ENCODE data around the gene KSR1.
"Not testable (repeated sequence)": the region's sequence is repeated elsewhere in the genome, so short reads cannot be mapped to it uniquely, and the experiment has no call there.

The KSR1 gene

DNA sequence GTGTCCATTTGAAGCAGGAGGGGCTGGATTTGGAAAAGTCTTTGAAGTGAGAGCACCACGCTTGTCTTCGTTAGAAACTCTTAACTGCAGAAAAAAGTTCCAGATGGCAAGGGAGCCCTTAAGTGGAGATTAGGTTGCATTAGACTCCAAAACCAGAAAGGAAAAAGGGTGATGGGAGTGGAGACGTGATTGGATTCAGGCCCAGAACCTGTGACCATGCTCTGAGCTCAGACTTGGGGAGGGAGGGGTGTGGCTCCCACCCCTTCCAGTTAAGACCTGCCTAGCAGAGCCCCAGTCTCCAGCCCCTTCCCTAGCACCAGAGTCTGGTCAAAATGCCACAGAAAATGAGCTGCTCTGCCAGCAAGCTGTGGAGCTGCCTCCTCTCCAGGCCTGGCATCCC, 168.3 kb downstream of the KSR1 start:
- Histone ChIP-seq H2BK15ac (replicated peaks; ENCODE audit: low read depth) (no peak overlapping the region), H3K79me1 (ENCODE audit: low read length) (no peaks in the 10 kb centered on the region), H2BK5ac (ENCODE audit: low read length) (no peak overlapping the region), H3K79me2 (ENCODE audit: control insufficient read depth, insufficient read depth, low read length) (no peaks in the 10 kb centered on the region), H4K8ac (ENCODE audit: low read depth, low read length) (no peak overlapping the region), H2BK120ac (ENCODE audit: low read depth, low read length) (no peak overlapping the region), H3K36me3 (ENCODE audit: control insufficient read depth, insufficient read depth, low read length) (peaks cover 7% of the 10 kb centered on the region), H3K18ac (ENCODE audit: low read length) (no peak overlapping the region), H3K9ac (ENCODE audit: low read length) (no peak overlapping the region), H4K5ac (ENCODE audit: low read length) (no peak overlapping the region), H3K4me3 (ENCODE audit: low read length) (no peak overlapping the region), H2AK5ac (ENCODE audit: low read length) (no peak overlapping the region), H3K4me1 (ENCODE audit: control insufficient read depth, low read depth, low read length) (no peaks in the 10 kb centered on the region), H3K27ac (ENCODE audit: low read depth, low read length) (no peak overlapping the region), H3K4me2 (ENCODE audit: low read length) (no peak overlapping the region), H3K23ac (ENCODE audit: low read length) (no peak overlapping the region), H3K56ac (ENCODE audit: low read length) (no peak overlapping the region), H3K27me3 (ENCODE audit: insufficient read depth, low read length, poor library complexity) (no peaks in the 10 kb centered on the region), H3K4ac (ENCODE audit: low read depth, low read length) (no peak overlapping the region)
- WGBS (ENCODE audit: extremely low coverage, insufficient coverage, low lambda C conversion rate): no CpG with 5 or more reads among the region's 3 CpGs
- DNase-seq: no peak

DNA sequence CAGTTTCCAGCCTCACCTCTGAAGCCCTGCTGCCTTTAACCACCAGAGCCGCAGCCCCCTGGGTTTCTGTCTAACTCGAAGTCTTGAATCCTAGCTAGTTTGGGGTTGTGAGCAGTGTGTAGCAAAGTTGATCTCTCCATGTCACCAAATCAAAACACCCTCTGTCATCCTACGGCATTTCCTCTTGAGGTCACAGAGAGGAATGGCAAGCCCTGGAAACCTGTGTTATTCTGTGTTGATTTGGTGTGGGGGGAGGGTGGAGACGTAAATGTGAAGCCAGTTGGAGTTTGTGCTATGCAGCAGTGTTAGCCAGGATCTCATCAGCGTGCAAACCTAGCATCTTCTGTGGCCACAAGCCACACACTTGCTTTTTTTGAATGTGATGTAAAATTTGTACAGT, 169.6 kb downstream of the KSR1 start:
- no peak overlapping the region for H4K8ac ChIP-seq (ENCODE audit: low read depth, low read length)

DNA sequence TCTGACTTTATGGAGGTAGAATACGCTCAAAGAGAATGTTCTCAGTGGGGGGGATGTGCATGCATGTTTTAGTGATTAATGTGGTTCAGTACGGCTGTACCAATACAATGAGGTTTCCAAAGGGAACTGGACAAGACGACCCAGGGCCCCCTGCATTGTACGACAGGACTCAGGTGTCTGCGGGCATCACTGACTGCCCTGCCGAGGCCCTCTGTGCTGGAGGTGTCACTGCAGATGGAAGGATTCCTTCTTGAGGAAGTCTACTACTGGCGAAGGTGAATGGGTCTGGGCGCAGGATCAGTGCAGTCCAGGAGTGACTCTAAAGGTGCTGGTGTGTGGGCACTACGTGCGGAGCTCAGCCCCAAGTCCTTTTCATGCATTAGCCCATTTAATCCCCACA, 171.3 kb downstream of the KSR1 start:
- WGBS (ENCODE audit: extremely low coverage, insufficient coverage, low lambda C conversion rate): no CpG with 5 or more reads among the region's 10 CpGs
- H4K5ac ChIP-seq (ENCODE audit: low read length): no peak overlapping the region

More for the DNA sequence above, 169.6 kb downstream of the KSR1 start:
- WGBS (ENCODE audit: extremely low coverage, insufficient coverage, low lambda C conversion rate): no CpG with 5 or more reads among the region's 5 CpGs
- no peak overlapping the region for H2BK120ac ChIP-seq (ENCODE audit: low read depth, low read length)
- H3K79me1 ChIP-seq (ENCODE audit: low read length): no peaks in the 10 kb centered on the region
- H3K4me1 ChIP-seq (ENCODE audit: control insufficient read depth, low read depth, low read length): no peaks in the 10 kb centered on the region
- H3K9ac ChIP-seq (ENCODE audit: low read length): no peak overlapping the region
- peaks cover 6% of the 10 kb centered on the region for H3K36me3 ChIP-seq (ENCODE audit: control insufficient read depth, insufficient read depth, low read length)
- no peak overlapping the region for H2BK15ac ChIP-seq (replicated peaks; ENCODE audit: low read depth)
- H3K4ac ChIP-seq (ENCODE audit: low read depth, low read length): no peak overlapping the region
- H2BK5ac ChIP-seq (ENCODE audit: low read length): no peak overlapping the region
- no peak overlapping the region for H3K56ac ChIP-seq (ENCODE audit: low read length)
- H3K27me3 ChIP-seq (ENCODE audit: insufficient read depth, low read length, poor library complexity): no peaks in the 10 kb centered on the region
- no peak overlapping the region for H3K27ac ChIP-seq (ENCODE audit: low read depth, low read length)
- DNase-seq: no peak
- no peak overlapping the region for H2AK5ac ChIP-seq (ENCODE audit: low read length)
- no peak overlapping the region for H3K4me2 ChIP-seq (ENCODE audit: low read length)
- no peak overlapping the region for H3K4me3 ChIP-seq (ENCODE audit: low read length)
- no peaks in the 10 kb centered on the region for H3K79me2 ChIP-seq (ENCODE audit: control insufficient read depth, insufficient read depth, low read length)
- no peak overlapping the region for H4K5ac ChIP-seq (ENCODE audit: low read length)
- H3K23ac ChIP-seq (ENCODE audit: low read length): no peak overlapping the region
- H3K18ac ChIP-seq (ENCODE audit: low read length): no peak overlapping the region

GRCh38 chr17:27628376-27628775, 172.1 kb downstream of the KSR1 start:
- H2BK15ac ChIP-seq (replicated peaks; ENCODE audit: low read depth): no peak overlapping the region
- no peak for DNase-seq
- no peak overlapping the region for H3K27ac ChIP-seq (ENCODE audit: low read depth, low read length)
- no peak overlapping the region for H3K4ac ChIP-seq (ENCODE audit: low read depth, low read length)
- no CpG with 5 or more reads among the region's 5 CpGs for WGBS (ENCODE audit: extremely low coverage, insufficient coverage, low lambda C conversion rate)
- no peak overlapping the region for H4K5ac ChIP-seq (ENCODE audit: low read length)
- no peaks in the 10 kb centered on the region for H3K27me3 ChIP-seq (ENCODE audit: insufficient read depth, low read length, poor library complexity)
- H2AK5ac ChIP-seq (ENCODE audit: low read length): no peak overlapping the region
- no peak overlapping the region for H2BK120ac ChIP-seq (ENCODE audit: low read depth, low read length)
- no peak overlapping the region for H3K23ac ChIP-seq (ENCODE audit: low read length)
- no peak overlapping the region for H2BK5ac ChIP-seq (ENCODE audit: low read length)
- H3K4me1 ChIP-seq (ENCODE audit: control insufficient read depth, low read depth, low read length): no peaks in the 10 kb centered on the region
- H3K56ac ChIP-seq (ENCODE audit: low read length): no peak overlapping the region
- H4K8ac ChIP-seq (ENCODE audit: low read depth, low read length): no peak overlapping the region
- H3K79me2 ChIP-seq (ENCODE audit: control insufficient read depth, insufficient read depth, low read length): no peaks in the 10 kb centered on the region
- H3K79me1 ChIP-seq (ENCODE audit: low read length): no peaks in the 10 kb centered on the region
- no peak overlapping the region for H3K4me2 ChIP-seq (ENCODE audit: low read length)
- peaks cover 6% of the 10 kb centered on the region for H3K36me3 ChIP-seq (ENCODE audit: control insufficient read depth, insufficient read depth, low read length)
- no peak overlapping the region for H3K18ac ChIP-seq (ENCODE audit: low read length)
- H3K4me3 ChIP-seq (ENCODE audit: low read length): no peak overlapping the region
- H3K9ac ChIP-seq (ENCODE audit: low read length): no peak overlapping the region

More for the DNA sequence above, 171.3 kb downstream of the KSR1 start:
- Histone ChIP-seq H3K18ac (ENCODE audit: low read length) (no peak overlapping the region), H2BK5ac (ENCODE audit: low read length) (no peak overlapping the region), H3K36me3 (ENCODE audit: control insufficient read depth, insufficient read depth, low read length) (peaks cover 6% of the 10 kb centered on the region), H3K27me3 (ENCODE audit: insufficient read depth, low read length, poor library complexity) (no peaks in the 10 kb centered on the region), H3K79me1 (ENCODE audit: low read length) (no peaks in the 10 kb centered on the region), H3K4me1 (ENCODE audit: control insufficient read depth, low read depth, low read length) (no peaks in the 10 kb centered on the region), H2AK5ac (ENCODE audit: low read length) (no peak overlapping the region), H3K4ac (ENCODE audit: low read depth, low read length) (no peak overlapping the region), H3K4me2 (ENCODE audit: low read length) (no peak overlapping the region), H2BK15ac (replicated peaks; ENCODE audit: low read depth) (no peak overlapping the region), H3K9ac (ENCODE audit: low read length) (no peak overlapping the region), H2BK120ac (ENCODE audit: low read depth, low read length) (no peak overlapping the region), H3K4me3 (ENCODE audit: low read length) (no peak overlapping the region), H4K8ac (ENCODE audit: low read depth, low read length) (no peak overlapping the region), H3K23ac (ENCODE audit: low read length) (no peak overlapping the region), H3K79me2 (ENCODE audit: control insufficient read depth, insufficient read depth, low read length) (no peaks in the 10 kb centered on the region), H3K27ac (ENCODE audit: low read depth, low read length) (no peak overlapping the region), H3K56ac (ENCODE audit: low read length) (no peak overlapping the region)
- no peak for DNase-seq

- H3K23ac ChIP-seq (ENCODE audit: low read length); H4K5ac ChIP-seq (ENCODE audit: low read length); H3K4ac ChIP-seq (ENCODE audit: low read depth, low read length); H2BK5ac ChIP-seq (ENCODE audit: low read length); H3K4me1 ChIP-seq (ENCODE audit: control insufficient read depth, low read depth, low read length); H3K9ac ChIP-seq (ENCODE audit: low read length); H3K36me3 ChIP-seq (ENCODE audit: control insufficient read depth, insufficient read depth, low read length); H3K27ac ChIP-seq (ENCODE audit: low read depth, low read length); H3K56ac ChIP-seq (ENCODE audit: low read length); H4K8ac ChIP-seq (ENCODE audit: low read depth, low read length); H3K4me3 ChIP-seq (ENCODE audit: low read length); H3K79me2 ChIP-seq (ENCODE audit: control insufficient read depth, insufficient read depth, low read length); H2BK120ac ChIP-seq (ENCODE audit: low read depth, low read length); DNase-seq; H2BK15ac ChIP-seq (replicated peaks; ENCODE audit: low read depth); H2AK5ac ChIP-seq (ENCODE audit: low read length); H3K27me3 ChIP-seq (ENCODE audit: insufficient read depth, low read length, poor library complexity); H3K4me2 ChIP-seq (ENCODE audit: low read length); H3K79me1 ChIP-seq (ENCODE audit: low read length); H3K18ac ChIP-seq (ENCODE audit: low read length): not testable (repeated sequence)
- no CpG with 5 or more reads among the region's 3 CpGs for WGBS (ENCODE audit: extremely low coverage, insufficient coverage, low lambda C conversion rate)
Measured at GRCh38 chr17:27629260-27629659, 173.0 kb downstream of the KSR1 start.

DNA sequence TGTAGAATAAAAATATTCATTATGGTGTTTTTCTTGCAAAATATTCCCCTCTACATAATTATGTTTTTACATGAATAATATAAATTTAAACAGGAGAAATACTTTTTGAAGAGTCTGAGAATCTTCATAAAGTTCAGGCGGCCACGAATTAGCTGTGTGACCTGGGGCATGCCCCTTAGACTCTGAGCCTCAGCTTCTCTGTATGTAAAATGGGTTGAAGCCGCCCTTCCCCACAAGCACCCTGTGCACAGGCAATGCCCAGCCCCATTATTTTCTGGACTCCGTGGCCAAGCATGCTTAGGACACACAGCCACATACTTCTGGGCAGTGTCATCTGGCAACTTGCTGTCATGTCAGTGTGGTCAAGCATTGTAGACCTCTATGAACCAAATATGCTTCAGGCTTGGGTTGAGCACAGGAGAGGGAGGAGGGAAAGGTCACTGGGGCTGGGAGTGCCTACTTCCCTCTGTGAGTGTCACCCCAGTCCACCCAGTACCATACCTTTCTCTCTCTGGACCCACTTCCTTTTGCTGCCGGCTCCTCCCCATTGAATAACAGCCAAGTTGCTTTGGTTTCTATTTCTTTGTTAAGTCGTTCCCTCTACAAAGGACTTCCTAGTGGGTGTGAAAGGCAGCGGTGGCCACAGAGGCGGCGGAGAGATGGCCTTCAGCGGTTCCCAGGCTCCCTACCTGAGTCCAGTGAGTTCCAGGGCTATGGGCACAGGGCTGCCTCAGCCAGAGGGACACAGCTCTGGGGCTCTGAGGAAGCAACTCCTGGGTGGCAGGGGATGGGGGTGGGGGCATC, 174.6 kb downstream of the KSR1 start, which contains the start of gene LGALS9:
TSS of gene LGALS9 (plus strand) at position 582 of the 804 bp plus-strand sequence. CDS start at position 660, 78 bp downstream.
- no peak for DNase-seq
- no peak within 1 kb of the TSS for H2BK120ac ChIP-seq (ENCODE audit: low read depth, low read length)
- H3K79me2 ChIP-seq (ENCODE audit: control insufficient read depth, insufficient read depth, low read length): no peaks in the 10 kb centered on the region
- H2BK5ac ChIP-seq (ENCODE audit: low read length): no peak within 1 kb of the TSS
- no peak within 1 kb of the TSS for H3K27ac ChIP-seq (ENCODE audit: low read depth, low read length)
- H2AK5ac ChIP-seq (ENCODE audit: low read length): no peak within 1 kb of the TSS
- H3K4me3 ChIP-seq (ENCODE audit: low read length): no peak within 1 kb of the TSS
- WGBS (ENCODE audit: extremely low coverage, insufficient coverage, low lambda C conversion rate): no CpG with 5 or more reads among the region's 10 CpGs
- H3K27me3 ChIP-seq (ENCODE audit: insufficient read depth, low read length, poor library complexity): no peaks in the 10 kb centered on the region
- no peak within 1 kb of the TSS for H3K4me2 ChIP-seq (ENCODE audit: low read length)
- H3K56ac ChIP-seq (ENCODE audit: low read length): no peak within 1 kb of the TSS
- no peak within 1 kb of the TSS for H3K23ac ChIP-seq (ENCODE audit: low read length)
- H4K8ac ChIP-seq (ENCODE audit: low read depth, low read length): no peak within 1 kb of the TSS
- no peak within 1 kb of the TSS for H4K5ac ChIP-seq (ENCODE audit: low read length)
- H3K9ac ChIP-seq (ENCODE audit: low read length): no peak within 1 kb of the TSS
- H3K4ac ChIP-seq (ENCODE audit: low read depth, low read length): no peak within 1 kb of the TSS
- peaks cover 4% of the 10 kb centered on the region for H3K36me3 ChIP-seq (ENCODE audit: control insufficient read depth, insufficient read depth, low read length)
- no peak within 1 kb of the TSS for H3K18ac ChIP-seq (ENCODE audit: low read length)
- H3K79me1 ChIP-seq (ENCODE audit: low read length): no peaks in the 10 kb centered on the region
- H3K4me1 ChIP-seq (ENCODE audit: control insufficient read depth, low read depth, low read length): no peaks in the 10 kb centered on the region
- no peak within 1 kb of the TSS for H2BK15ac ChIP-seq (replicated peaks; ENCODE audit: low read depth)
